Upper lobe of right lung (tissue), 1 donor: ENCODE data around the gene SIPA1L3. TPM values are rescaled to one million over a fixed set of nuclear protein-coding genes. Genes with fewer than 3 reads are reported as not detected.

Experiments used
- ATAC-seq: fragments of 200-7000 bp; cut with Tn5 transposase; one replicate; pipeline ENCODE4 v1.9.1; 2020; ENCODE audit warnings: mild to moderate bottlenecking, moderate library complexity
- DNase-seq: peaks from one replicate; pipeline ENCODE4 v3.0.0-alpha.2; 2020
- H3K27ac ChIP-seq: fragments of 200-600 bp; one replicate; pipeline ENCODE4 v1.8.0; 2022
- H3K27me3 ChIP-seq: fragments of 200-600 bp; one replicate; pipeline ENCODE4 v1.8.0; 2022; ENCODE audit warnings: mild to moderate bottlenecking
- H3K36me3 ChIP-seq: fragments of 200-600 bp; one replicate; pipeline ENCODE4 v1.8.0; 2022
- H3K4me1 ChIP-seq: fragments of 200-600 bp; one replicate; pipeline ENCODE4 v1.8.0; 2022
- H3K4me3 ChIP-seq: fragments of 200-600 bp; one replicate; pipeline ENCODE4 v1.8.0; 2022; ENCODE audit warnings: mild to moderate bottlenecking
- H3K9me3 ChIP-seq: fragments of 200-600 bp; one replicate; pipeline ENCODE4 v1.8.0; 2022
- intact Hi-C: fragments of 100-400 bp; cut with DNase I; formaldehyde crosslinking; loops from one replicate; pipeline ENCODE4 v1.11.0; 2022
- total RNA-seq: library from RNA; stranded (reverse); fragmentation: NEBNext Ultra II Directional; extraction: Animal tissue kit (Norgen Biotek cat#: 25700); gene quantifications from one replicate; pipeline ENCODE4 v1.2.1, GENCODE V29; 2021
- TF ChIP-seq, protein P1 (sequence below): fragments of 200-600 bp; IDR thresholded peaks from one replicate; pipeline ENCODE4 v1.8.0; 2022; ENCODE audit warnings: antibody characterized with exemption
- donor health status: DM: no; HTN: yes; CAD: no; lungs with severe emphysema.

SIPA1L3 gene
- total RNA-seq, 1 donor from 2014 or later: 66.3 TPM

DNA sequence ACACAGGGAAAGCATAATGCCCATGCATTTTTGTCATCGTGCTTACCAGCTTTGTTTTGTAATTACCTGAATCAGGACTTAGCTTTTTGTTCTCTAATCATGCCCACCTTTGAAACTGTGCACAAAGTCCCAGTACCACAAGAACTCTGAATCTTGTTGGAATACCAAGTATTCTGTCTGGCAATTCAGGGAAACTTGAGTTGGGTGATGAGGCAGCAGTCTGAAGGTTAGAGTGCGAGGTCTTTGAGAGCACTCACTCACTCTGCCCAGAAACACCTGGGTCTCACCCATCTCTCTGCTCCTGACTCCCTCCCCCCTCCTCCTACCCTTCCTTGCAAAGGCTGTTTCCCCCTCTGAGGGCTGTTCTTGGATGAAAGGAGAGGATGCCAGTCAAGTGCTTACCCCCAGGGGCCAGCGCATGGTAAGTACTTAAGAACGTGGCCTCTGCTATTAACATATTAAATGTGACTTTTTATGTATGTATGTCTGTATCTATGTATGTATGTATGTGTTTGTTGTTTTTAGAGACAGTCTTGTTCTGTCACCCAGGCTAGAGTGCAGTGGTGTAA, 22.4 kb downstream of the SIPA1L3 start:
- Histone ChIP-seq H3K36me3 (no peaks in the 10 kb centered on the region), H3K27me3 (no peaks in the 10 kb centered on the region), H3K4me3 (no peak overlapping the region), H3K9me3 (no peaks in the 10 kb centered on the region), H3K4me1 (peaks cover 11% of the 10 kb centered on the region), H3K27ac (no peak overlapping the region)
- no peak for DNase-seq
- ATAC-seq: no peak
- TF ChIP-seq, protein P1, sequence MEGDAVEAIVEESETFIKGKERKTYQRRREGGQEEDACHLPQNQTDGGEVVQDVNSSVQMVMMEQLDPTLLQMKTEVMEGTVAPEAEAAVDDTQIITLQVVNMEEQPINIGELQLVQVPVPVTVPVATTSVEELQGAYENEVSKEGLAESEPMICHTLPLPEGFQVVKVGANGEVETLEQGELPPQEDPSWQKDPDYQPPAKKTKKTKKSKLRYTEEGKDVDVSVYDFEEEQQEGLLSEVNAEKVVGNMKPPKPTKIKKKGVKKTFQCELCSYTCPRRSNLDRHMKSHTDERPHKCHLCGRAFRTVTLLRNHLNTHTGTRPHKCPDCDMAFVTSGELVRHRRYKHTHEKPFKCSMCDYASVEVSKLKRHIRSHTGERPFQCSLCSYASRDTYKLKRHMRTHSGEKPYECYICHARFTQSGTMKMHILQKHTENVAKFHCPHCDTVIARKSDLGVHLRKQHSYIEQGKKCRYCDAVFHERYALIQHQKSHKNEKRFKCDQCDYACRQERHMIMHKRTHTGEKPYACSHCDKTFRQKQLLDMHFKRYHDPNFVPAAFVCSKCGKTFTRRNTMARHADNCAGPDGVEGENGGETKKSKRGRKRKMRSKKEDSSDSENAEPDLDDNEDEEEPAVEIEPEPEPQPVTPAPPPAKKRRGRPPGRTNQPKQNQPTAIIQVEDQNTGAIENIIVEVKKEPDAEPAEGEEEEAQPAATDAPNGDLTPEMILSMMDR: no peak
- intact Hi-C loops: no loop called here

DNA sequence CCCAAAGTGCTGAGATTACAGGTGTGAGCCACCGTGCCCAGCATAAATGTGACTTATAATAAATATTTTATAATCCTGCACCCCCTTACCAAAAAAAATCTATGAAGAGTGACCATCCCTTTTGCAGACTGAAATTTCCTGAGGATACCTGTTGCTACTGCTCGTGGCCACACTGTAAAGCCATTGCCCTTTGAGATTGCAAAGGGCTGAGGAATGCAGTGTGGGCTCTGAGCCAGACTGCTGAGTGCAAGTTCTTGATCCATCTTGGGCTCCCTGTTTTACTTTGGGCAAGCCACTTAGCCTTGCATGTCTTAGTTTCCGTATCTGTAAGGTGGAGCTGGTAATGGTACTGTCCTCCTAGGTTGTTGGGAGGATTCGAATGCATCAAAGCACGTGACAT, 23.4 kb downstream of the SIPA1L3 start:
- no peak overlapping the region for H3K27ac ChIP-seq
- peaks cover 4% of the 10 kb centered on the region for H3K9me3 ChIP-seq
- no peaks in the 10 kb centered on the region for H3K27me3 ChIP-seq
- H3K4me1 ChIP-seq: peaks cover 11% of the 10 kb centered on the region
- ATAC-seq (peak; percentile 19), DNase-seq (peak; percentile 70)
- TF ChIP-seq, protein P1: no peak
- no peak overlapping the region for H3K4me3 ChIP-seq
- intact Hi-C loops: no loop called here
- H3K36me3 ChIP-seq: no peaks in the 10 kb centered on the region

DNA sequence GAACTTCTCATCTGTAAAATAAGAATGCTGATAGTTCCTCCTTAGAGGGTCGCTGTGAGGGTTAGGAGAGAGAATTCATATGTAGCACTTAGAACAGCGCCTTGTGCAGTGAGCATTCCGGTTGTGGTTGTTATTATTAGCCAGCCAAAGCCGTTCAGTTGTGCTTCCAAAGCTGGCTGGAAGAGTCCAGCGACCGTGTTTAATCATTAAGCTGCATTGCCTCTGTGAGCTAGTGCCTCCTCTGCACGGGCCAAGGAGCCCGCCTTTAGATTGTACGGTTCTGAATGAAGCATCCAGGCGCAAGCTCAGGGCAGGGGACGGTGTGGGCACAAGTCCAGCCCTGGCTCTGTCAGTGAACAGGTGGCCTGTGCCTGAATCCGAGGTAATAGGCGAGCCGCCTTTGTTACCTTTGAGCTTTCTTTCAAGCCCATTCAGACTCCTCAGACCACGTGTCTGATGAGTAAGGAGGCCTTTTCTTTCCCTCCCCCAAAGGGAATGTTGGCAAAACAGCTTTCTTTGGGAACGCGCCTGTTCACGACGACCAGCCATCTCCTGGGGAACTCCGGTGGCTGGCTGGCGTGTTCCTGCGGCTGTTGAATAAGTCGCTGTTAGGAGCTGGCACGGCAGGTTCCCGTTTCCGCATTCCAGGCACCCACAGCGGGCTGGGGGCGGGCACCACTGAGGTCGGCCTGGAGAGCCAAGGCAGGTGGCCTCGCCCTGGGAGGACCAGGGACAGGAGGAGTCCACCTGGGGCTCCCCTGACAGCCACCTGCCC, 25.1 kb downstream of the SIPA1L3 start:
- Histone ChIP-seq H3K4me3 (peak overlapping the region; percentile 43), H3K4me1 (peaks cover 11% of the 10 kb centered on the region), H3K9me3 (peaks cover 6% of the 10 kb centered on the region), H3K27me3 (no peaks in the 10 kb centered on the region), H3K36me3 (no peaks in the 10 kb centered on the region), H3K27ac (peak overlapping the region; percentile 78)
- TF ChIP-seq, protein P1: no peak
- intact Hi-C loops: no loop called here
- peak; percentile 94 for DNase-seq
- peak; percentile 91 for ATAC-seq

DNA sequence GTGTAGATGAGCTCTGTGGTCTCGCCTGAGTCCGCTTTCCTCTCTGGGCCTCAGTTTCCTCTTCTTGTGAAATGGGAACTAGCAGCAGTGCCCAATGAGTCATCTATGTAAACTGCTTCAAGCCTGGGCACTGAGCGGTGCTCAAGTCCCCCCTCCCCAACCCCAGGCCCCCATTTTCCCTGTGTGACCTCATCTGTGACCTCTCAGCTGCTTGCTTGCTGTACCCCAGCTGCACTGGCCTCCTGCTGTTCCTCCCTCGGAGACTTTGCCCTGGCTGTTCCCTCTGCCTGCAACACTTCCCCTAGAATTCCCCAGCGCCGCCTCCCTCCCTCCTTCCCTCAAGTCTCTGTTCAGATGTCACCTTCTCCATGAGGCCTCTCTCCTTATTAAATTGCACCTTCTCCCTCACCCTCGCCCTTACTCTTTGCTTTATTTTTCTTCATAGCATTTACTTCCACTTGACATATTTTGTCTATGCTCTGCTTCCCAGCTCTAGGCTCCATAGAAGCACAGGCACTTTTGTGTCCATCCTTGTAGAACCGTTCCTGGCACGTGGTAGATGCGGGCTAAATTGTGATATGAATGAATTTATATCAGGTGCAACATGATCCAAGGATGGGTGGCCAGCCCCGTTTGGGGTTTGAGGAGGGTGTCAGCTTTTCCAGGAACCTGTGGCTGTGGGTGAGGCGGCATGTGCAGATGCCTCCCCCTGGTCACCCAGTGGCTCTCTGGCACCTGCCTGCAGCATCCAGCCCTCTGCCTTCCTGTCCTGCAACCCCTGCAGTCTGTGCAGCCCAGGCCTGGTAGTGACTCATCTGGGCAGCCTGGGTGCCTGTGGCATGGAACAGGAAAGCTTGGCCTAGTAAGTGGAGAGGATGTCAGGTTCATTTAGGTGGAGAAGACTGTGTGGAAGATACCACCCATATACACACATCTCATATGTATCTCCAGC, 26.3 kb downstream of the SIPA1L3 start:
- TF ChIP-seq, protein P1: no peak
- peak overlapping the region; percentile 78 for H3K27ac ChIP-seq
- ATAC-seq (peak; percentile 14), DNase-seq (no peak)
- intact Hi-C loops: no loop called here
- H3K4me1 ChIP-seq: peaks cover 13% of the 10 kb centered on the region
- no peaks in the 10 kb centered on the region for H3K36me3 ChIP-seq
- H3K4me3 ChIP-seq: peak overlapping the region; percentile 43
- H3K27me3 ChIP-seq: no peaks in the 10 kb centered on the region
- H3K9me3 ChIP-seq: peaks cover 6% of the 10 kb centered on the region

DNA sequence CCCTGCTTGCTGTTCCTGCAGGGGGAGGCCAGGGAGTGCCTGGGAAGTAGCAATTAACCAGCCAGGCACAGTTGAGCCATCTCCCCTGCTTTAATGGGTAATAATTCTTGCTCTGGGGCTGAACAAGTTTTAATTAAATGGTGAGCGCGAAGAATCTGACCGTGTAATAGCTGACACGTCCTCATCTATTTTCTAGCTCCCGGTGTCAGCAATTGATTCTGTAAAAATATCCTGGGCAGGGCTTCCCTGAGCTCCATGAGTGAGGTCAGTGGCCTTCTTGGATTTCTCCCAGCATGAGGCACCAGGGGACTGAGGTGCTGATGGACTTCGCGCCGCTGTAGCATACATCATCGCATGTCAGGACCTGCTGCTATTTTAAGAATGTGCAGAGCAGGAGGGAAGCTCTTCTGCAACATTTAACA, 26.9 kb downstream of the SIPA1L3 start:
- Histone ChIP-seq H3K9me3 (peaks cover 6% of the 10 kb centered on the region), H3K27ac (no peak overlapping the region), H3K27me3 (no peaks in the 10 kb centered on the region), H3K36me3 (no peaks in the 10 kb centered on the region), H3K4me1 (peaks cover 13% of the 10 kb centered on the region), H3K4me3 (peak overlapping the region; percentile 43)
- TF ChIP-seq, protein P1: no peak
- no peak for DNase-seq
- ATAC-seq: no peak
- intact Hi-C loops: no loop called here
